ENCODE data around the gene ACAP2.

DNA sequence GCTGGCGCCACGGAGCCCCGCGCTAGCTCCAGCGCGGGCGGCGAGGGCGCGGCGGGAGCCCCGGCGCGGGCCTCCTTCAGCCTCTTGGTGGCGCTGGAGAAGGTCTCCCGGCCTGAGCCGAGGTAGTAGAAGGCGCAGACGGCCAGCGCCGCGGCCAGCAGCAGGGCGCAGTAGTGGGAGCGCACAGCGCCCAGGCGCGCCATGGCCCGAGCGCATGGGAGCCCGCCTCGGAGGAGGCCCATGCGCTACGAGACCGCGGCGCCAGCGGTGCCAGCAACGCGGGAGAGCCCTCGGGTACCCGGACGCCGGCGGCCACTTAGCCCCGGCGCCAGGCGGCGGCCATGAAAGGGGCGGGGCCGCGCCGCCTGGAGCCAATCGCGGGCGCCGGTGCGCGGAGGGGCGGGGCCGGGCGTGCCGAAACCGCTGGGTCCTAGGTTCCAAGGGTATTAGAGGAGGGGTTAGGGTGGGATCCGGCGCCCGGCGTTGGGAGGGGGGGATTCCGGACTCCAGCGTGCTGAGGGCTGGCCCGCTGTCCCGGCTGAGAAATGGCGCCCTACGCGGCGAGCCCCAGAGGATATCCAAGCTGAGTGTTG is 171.9 kb downstream of the ACAP2 start, which contains the start of gene XXYLT1:
- TF ChIP-seq GATA2 (IDR thresholded peaks at IDR 0.05; ENCODE audit: low read depth, low read length) = 0 out of 2 replicates have a peak, but pooled peaks have one; percentile 2
- TF ChIP-seq GATA3 (IDR thresholded peaks at IDR 0.05; ENCODE audit: low read depth, low read length) = no peak

All from SH-SY5Y (cell line).